ENCODE data around the gene GBP6.
"Not testable (repeated sequence)": the region's sequence is repeated elsewhere in the genome, so short reads cannot be mapped to it uniquely, and the experiment has no call there.

Gene GBP6

GRCh38 chr1:89367221-89367620 is 3.4 kb downstream of the GBP6 start:
- in situ Hi-C loops (cut with MboI; ENCODE audit: low sequenced_read_pairs), result no loop called here

GRCh38 chr1:89369331-89369730 is 5.5 kb downstream of the GBP6 start:
- in situ Hi-C loops (cut with MboI; ENCODE audit: low sequenced_read_pairs), result no loop called here

- in situ Hi-C loops (cut with MboI; ENCODE audit: low sequenced_read_pairs), result not testable (repeated sequence)
Observed at GRCh38 chr1:89373810-89374209, 10.0 kb downstream of the GBP6 start.

GRCh38 chr1:89378001-89378400 is 14.1 kb downstream of the GBP6 start:
- in situ Hi-C loops (cut with MboI; ENCODE audit: low sequenced_read_pairs), result no loop called here

- in situ Hi-C loops (cut with MboI; ENCODE audit: low sequenced_read_pairs), result no loop called here
Observed at GRCh38 chr1:89381618-89382017, 17.8 kb downstream of the GBP6 start.

- in situ Hi-C loops (cut with MboI; ENCODE audit: low sequenced_read_pairs), result no loop called here
Observed at GRCh38 chr1:89382479-89382878, 18.6 kb downstream of the GBP6 start.

GRCh38 chr1:89383185-89383584 is 19.3 kb downstream of the GBP6 start:
- in situ Hi-C loops (cut with MboI; ENCODE audit: low sequenced_read_pairs), result no loop called here

- in situ Hi-C loops (cut with MboI; ENCODE audit: low sequenced_read_pairs), result no loop called here
Observed at GRCh38 chr1:89390707-89391106, 26.8 kb downstream of the GBP6 start.

GRCh38 chr1:89391686-89392085 is 27.8 kb downstream of the GBP6 start:
- in situ Hi-C loops (cut with MboI; ENCODE audit: low sequenced_read_pairs), result no loop called here

- in situ Hi-C loops (cut with MboI; ENCODE audit: low sequenced_read_pairs), result no loop called here
Observed at GRCh38 chr1:89394851-89395250, 31.0 kb downstream of the GBP6 start.

GRCh38 chr1:89396902-89397301 is 33.0 kb downstream of the GBP6 start:
- in situ Hi-C loops (cut with MboI; ENCODE audit: low sequenced_read_pairs), result no loop called here

- in situ Hi-C loops (cut with MboI; ENCODE audit: low sequenced_read_pairs), result no loop called here
Observed at GRCh38 chr1:89405275-89405929, 41.5 kb downstream of the GBP6 start.

- in situ Hi-C loops (cut with MboI; ENCODE audit: low sequenced_read_pairs), result no loop called here
Observed at GRCh38 chr1:89407360-89407759, 43.5 kb downstream of the GBP6 start.

- in situ Hi-C loops (cut with MboI; ENCODE audit: low sequenced_read_pairs), result not testable (repeated sequence)
Observed at GRCh38 chr1:89407768-89408167, 43.9 kb downstream of the GBP6 start.

- in situ Hi-C loops (cut with MboI; ENCODE audit: low sequenced_read_pairs), result no loop called here
Observed at GRCh38 chr1:89425056-89425455, 61.2 kb downstream of the GBP6 start.

GRCh38 chr1:89429062-89429461 is 65.2 kb downstream of the GBP6 start:
- in situ Hi-C loops (cut with MboI; ENCODE audit: low sequenced_read_pairs), result no loop called here

- in situ Hi-C loops (cut with MboI; ENCODE audit: low sequenced_read_pairs), result not testable (repeated sequence)
Observed at GRCh38 chr1:89429681-89430080, 65.8 kb downstream of the GBP6 start.

GRCh38 chr1:89433421-89433820 is 69.6 kb downstream of the GBP6 start:
- in situ Hi-C loops (cut with MboI; ENCODE audit: low sequenced_read_pairs), result no loop called here

- in situ Hi-C loops (cut with MboI; ENCODE audit: low sequenced_read_pairs), result not testable (repeated sequence)
Observed at GRCh38 chr1:89434058-89434780, 70.4 kb downstream of the GBP6 start.
